ENCODE data around the gene LHX2.

LHX2 gene

GRCh38 chr9:123982535-123982934 is 29.0 kb upstream of the LHX2 start:
- H3K27ac ChIP-seq (ENCODE audit: low read length), result no peak overlapping the region
- DNase-seq, result no peak
- H3K4me2 ChIP-seq (ENCODE audit: low read depth, low read length), result no peak overlapping the region
- H2AFZ ChIP-seq (ENCODE audit: low read length), result no peak overlapping the region
- H3K36me3 ChIP-seq (replicated peaks; ENCODE audit: insufficient read depth, low read length), result no peaks in the 10 kb centered on the region
- no peaks in the 10 kb centered on the region for H3K27me3 ChIP-seq (replicated peaks; ENCODE audit: insufficient read depth, low read length)
- H3K4me1 ChIP-seq (ENCODE audit: low read length), result no peaks in the 10 kb centered on the region
- H3K79me2 ChIP-seq (ENCODE audit: low read length), result no peaks in the 10 kb centered on the region
- H3K9me2 ChIP-seq (replicated peaks; ENCODE audit: insufficient read depth, low read length), result no peaks in the 10 kb centered on the region
- no peaks in the 10 kb centered on the region for H3F3A ChIP-seq (ENCODE audit: insufficient read depth, low read length)
- TF ChIP-seq EZH2phosphoT487 (IDR thresholded peaks at IDR 0.05; ENCODE audit: low read length) (no peak), EZH2 (optimal IDR thresholded peaks at IDR 0.05; ENCODE audit: low read depth, low read length) (no peak), CTCF (IDR thresholded peaks at IDR 0.05; ENCODE audit: low read length) (no peak)
- no peaks in the 10 kb centered on the region for H4K20me1 ChIP-seq (ENCODE audit: insufficient read depth, low read length)
- no peak overlapping the region for H3K9ac ChIP-seq (ENCODE audit: low read length)
- no peak overlapping the region for H3K4me3 ChIP-seq (ENCODE audit: low read length)
- no peaks in the 10 kb centered on the region for H3K9me3 ChIP-seq (replicated peaks; ENCODE audit: insufficient read depth, low read length)

- Histone ChIP-seq H3K9me2 (replicated peaks; ENCODE audit: insufficient read depth, low read length) (no peaks in the 10 kb centered on the region), H3K4me2 (ENCODE audit: low read depth, low read length) (no peak overlapping the region), H2AFZ (ENCODE audit: low read length) (no peak overlapping the region), H3F3A (ENCODE audit: insufficient read depth, low read length) (no peaks in the 10 kb centered on the region), H3K4me1 (ENCODE audit: low read length) (no peaks in the 10 kb centered on the region), H3K9ac (ENCODE audit: low read length) (no peak overlapping the region), H3K4me3 (ENCODE audit: low read length) (no peak overlapping the region), H3K79me2 (ENCODE audit: low read length) (no peaks in the 10 kb centered on the region), H4K20me1 (ENCODE audit: insufficient read depth, low read length) (no peaks in the 10 kb centered on the region), H3K27ac (ENCODE audit: low read length) (no peak overlapping the region), H3K9me3 (replicated peaks; ENCODE audit: insufficient read depth, low read length) (no peaks in the 10 kb centered on the region), H3K36me3 (replicated peaks; ENCODE audit: insufficient read depth, low read length) (no peaks in the 10 kb centered on the region), H3K27me3 (replicated peaks; ENCODE audit: insufficient read depth, low read length) (no peaks in the 10 kb centered on the region)
- TF ChIP-seq EZH2 (optimal IDR thresholded peaks at IDR 0.05; ENCODE audit: low read depth, low read length), result no peak
- no peak for TF ChIP-seq CTCF (IDR thresholded peaks at IDR 0.05; ENCODE audit: low read length)
- TF ChIP-seq EZH2phosphoT487 (IDR thresholded peaks at IDR 0.05; ENCODE audit: low read length), result no peak
- DNase-seq, result no peak
Observed at GRCh38 chr9:123983047-123983446, 28.5 kb upstream of the LHX2 start.

- TF ChIP-seq EZH2 (optimal IDR thresholded peaks at IDR 0.05; ENCODE audit: low read depth, low read length) (no peak), EZH2phosphoT487 (IDR thresholded peaks at IDR 0.05; ENCODE audit: low read length) (no peak), CTCF (IDR thresholded peaks at IDR 0.05; ENCODE audit: low read length) (no peak)
- no peak overlapping the region for H3K9ac ChIP-seq (ENCODE audit: low read length)
- no peaks in the 10 kb centered on the region for H4K20me1 ChIP-seq (ENCODE audit: insufficient read depth, low read length)
- no peaks in the 10 kb centered on the region for H3K27me3 ChIP-seq (replicated peaks; ENCODE audit: insufficient read depth, low read length)
- H3K36me3 ChIP-seq (replicated peaks; ENCODE audit: insufficient read depth, low read length), result no peaks in the 10 kb centered on the region
- no peaks in the 10 kb centered on the region for H3K9me2 ChIP-seq (replicated peaks; ENCODE audit: insufficient read depth, low read length)
- no peak for DNase-seq
- no peaks in the 10 kb centered on the region for H3K79me2 ChIP-seq (ENCODE audit: low read length)
- no peak overlapping the region for H2AFZ ChIP-seq (ENCODE audit: low read length)
- H3K27ac ChIP-seq (ENCODE audit: low read length), result no peak overlapping the region
- H3K9me3 ChIP-seq (replicated peaks; ENCODE audit: insufficient read depth, low read length), result no peaks in the 10 kb centered on the region
- H3F3A ChIP-seq (ENCODE audit: insufficient read depth, low read length), result no peaks in the 10 kb centered on the region
- no peak overlapping the region for H3K4me3 ChIP-seq (ENCODE audit: low read length)
- H3K4me2 ChIP-seq (ENCODE audit: low read depth, low read length), result no peak overlapping the region
- no peaks in the 10 kb centered on the region for H3K4me1 ChIP-seq (ENCODE audit: low read length)
Observed at GRCh38 chr9:123984802-123985201, 26.8 kb upstream of the LHX2 start.
